ENCODE measurements around the gene ANO8.

Gene ANO8

GRCh38 chr19:17347361-17347760 is 12.7 kb upstream of the ANO8 start:
- no peak for DNase-seq

DNA sequence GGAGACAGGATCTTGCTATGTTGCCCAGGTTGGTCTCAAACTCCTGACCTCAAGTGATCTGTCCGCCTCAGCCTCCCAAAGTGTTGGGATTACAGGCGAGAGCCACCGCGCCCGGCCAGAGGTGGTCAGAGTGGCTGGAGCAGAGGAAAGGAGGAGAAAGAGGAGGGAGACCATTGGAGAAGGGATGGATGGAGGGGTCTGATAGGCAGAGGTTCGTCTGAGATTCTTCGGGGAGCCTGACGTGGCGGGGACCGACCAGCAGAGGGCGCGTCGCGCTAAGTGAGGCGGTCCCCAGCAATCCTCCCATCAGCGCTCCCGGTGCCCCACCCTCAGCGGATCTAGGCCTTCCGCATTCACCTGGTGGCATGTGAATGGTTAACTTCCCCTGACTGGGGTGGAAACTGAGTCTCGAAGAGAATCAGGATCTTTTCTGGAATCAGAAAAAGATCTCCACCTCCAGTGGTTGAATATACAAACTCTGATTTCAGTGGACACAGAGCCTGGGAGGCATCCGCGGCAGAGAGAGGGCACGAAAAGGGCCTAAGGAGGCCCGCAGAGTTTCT is 11.5 kb upstream of the ANO8 start:
- peak; percentile 41 to 77 (median 61) for DNase-seq

DNA sequence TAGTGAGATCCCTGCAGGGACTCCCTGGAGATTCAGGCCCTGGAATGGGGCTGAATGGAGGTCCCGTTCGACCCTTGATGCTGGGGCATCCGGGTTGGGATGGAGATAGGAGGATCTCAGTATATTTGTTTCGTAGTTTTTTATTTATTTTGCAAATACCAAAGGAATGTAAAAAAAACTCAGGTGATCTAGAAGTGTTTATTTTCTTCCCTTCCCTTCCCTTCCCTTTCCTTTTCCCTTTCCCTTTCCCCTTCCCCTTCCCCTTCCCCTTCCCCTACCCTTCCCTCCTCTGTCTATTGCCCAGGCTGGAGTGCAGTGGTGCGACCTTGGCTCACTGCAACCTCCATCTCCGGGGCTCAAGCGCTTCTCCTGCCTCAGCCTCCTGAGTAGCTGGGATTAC is 7.2 kb upstream of the ANO8 start:
- DNase-seq: no peak

DNA sequence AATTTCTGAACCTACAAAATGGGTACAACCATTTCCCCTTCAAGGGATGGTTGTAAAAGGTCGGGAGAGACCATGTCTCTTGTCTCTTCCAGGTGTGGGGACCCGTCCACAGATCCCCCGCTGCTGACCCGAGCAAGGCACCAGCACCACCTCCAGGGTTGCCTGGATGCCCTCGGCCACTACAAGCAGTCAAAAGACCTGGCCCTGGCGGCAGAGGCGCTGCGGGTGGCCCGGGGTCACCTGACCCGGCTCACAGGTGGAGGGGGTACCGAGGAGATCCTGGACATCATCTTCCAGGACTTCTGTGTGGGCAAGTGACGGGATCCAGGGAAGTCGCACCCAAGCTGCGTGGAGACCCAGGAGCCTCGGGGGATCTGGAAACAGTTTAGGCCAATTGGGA is 6.7 kb upstream of the ANO8 start:
- DNase-seq: no peak

- no peak for DNase-seq
These were observed 6.3 kb upstream of the ANO8 start for GRCh38 chr19:17340871-17341357.

DNA sequence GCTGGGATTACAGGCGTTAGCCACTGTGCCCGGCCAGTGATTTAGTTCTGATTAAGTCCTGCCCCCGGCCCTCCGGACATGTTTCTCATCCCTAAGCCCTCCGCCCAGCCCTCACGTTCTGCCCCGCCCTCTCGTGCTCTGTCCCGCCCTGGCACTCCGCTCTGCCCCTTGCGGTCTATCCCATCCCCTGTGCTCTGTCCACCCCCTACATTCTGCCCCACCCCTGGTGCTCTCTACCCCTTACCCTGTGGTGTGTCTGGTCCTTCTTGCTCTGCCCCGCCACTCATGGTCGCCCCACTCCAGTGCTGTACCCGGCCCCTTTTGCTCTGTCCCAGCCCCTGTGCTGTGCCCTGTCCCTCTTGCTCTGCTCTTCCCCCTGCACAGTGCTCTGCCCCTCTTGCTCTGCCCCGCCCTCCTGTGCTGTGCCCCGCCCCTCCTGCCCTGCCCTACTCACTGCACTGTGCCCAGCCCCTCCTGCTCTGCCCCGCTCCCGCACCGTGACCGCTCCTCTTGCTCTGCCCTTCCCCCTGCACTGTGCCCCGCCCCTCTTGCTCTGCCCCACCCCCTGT is 5.7 kb upstream of the ANO8 start:
- no peak for DNase-seq

GRCh38 chr19:17339088-17339741 is 4.6 kb upstream of the ANO8 start:
- no peak for DNase-seq

- DNase-seq: no peak
These were observed 3.9 kb upstream of the ANO8 start for GRCh38 chr19:17338433-17339078.

DNA sequence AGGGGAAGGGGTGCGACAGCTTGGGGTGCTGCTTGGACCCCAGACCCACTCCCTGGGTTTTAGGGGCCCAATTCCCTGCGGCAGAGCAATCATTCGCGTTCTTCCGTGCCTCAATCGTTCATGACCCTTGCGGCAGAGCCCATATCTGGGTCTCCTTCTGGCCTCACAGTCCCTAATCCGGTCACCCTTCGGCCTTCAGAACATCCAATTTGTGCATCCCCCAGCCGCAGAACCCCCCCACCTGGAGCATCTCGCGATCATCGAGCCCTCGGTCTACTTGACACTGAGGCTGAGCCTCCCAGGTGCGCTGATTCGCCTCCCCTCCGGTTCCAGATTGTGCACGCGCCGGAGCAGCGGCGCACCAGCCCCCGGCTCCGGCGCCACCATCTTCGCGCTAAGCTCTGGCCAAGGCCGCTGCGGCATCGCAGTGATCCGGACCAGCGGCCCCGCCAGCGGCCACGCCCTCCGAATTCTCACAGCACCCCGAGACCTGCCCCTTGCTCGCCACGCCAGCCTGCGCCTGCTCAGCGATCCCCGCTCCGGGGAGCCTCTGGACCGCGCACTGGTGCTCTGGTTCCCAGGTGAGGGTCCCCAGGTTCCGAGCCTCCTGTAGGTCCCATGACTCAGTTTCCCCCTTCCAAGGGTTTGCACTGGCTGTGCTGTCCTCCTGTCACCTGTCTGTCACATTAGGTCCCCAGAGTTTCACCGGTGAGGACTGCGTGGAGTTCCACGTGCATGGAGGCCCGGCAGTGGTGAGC is 3.2 kb upstream of the ANO8 start:
- peak in 2 of 3 experiments; percentile 79 to 82 for DNase-seq

- peak; percentile 94 to 99 (median 98) for DNase-seq
These were observed 2.4 kb upstream of the ANO8 start, which contains the start of gene GTPBP3 for GRCh38 chr19:17336872-17337674. Gene GTPBP3, plus strand, starts transcription at chr19:17337553. Its CDS starts 59 bp downstream, at chr19:17337612.

- DNase-seq: no peak
These were observed 920 bp upstream of the ANO8 start for GRCh38 chr19:17335575-17335974.

DNA sequence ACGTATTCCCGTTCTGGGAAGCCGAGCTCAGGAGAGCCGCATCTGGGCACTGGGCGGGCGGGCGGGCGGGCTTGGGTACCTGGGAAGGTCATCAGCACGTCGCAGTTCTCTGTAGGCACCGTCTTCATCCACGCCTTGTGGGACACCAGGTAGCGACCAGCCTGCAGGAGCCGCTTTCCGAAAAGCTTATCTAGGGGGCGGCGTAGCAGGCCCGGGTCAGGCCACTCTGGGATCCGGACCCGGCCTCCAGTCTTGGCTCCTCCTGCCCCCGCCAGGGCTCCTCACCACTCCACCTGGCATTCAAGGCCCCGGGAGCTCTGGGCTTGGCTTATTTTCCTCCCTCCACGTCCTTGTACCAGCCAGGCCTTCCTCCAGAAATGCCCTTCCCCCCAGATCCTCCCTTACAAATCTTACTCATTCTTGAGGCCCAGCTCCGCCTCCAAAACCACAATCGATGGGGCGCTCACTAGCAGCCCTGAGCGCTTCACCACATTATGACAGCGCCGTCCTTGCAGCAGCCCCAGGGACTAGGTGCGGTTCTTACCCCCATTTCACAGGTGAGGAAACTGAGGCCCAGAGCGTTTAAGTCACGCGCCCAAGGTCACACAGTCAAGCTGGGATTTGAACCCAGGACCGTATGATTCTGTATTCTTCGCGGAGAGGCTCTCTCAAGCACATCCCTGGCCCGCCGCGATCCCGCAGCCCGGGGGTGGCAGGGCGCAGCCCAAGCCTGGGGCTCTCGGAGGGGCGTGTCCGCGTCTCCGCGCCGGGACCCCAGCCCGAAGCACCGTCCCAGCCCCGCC is 843 bp downstream of the ANO8 start:
- peak in 1 of 3 experiments; percentile 51 for DNase-seq

DNA sequence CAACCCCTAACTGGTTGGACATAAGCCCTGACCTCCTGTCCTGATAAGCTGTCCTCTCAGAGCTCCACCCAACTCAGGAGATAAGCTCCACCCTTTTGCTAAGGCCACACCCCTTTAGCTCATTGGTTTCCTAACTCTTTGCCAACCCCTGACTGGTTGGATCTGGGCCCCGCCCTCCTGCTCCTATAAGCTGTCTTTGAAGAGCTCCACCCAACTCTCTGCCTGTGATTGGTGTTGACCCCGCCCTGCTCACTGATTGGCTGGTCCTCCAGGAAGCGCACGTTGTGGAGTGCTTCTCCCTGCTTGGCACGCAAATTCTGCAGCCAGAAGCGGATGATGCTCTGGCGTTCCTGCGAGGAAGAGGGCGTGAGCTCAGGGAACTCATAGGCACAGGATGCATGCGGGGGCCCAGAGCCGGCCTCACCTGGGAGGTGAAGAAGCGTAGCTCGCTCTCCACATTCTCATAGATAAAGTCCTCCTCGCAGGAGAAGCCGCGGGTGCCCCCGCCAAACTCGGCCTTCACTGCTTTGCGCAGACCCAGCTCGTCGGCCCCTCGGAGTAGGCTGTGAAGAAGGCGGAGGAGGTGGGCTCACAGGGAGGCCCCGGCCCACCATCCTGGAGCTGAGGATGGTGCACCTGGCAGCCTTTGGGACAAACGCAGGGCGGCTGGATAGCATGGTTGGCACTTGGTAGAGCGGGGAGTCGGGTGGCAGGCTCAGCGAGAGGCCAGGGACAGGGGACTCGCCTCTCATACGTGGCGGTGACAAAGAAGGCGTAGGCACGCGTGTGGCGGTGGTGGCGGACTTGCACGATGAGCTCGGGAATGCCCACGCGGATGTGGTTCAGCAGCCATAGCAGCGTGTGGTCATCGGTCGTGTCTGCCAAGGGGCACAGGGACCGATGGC is 1.7 kb downstream of the ANO8 start:
- peak in 2 of 3 experiments; percentile 14 to 66 for DNase-seq

DNA sequence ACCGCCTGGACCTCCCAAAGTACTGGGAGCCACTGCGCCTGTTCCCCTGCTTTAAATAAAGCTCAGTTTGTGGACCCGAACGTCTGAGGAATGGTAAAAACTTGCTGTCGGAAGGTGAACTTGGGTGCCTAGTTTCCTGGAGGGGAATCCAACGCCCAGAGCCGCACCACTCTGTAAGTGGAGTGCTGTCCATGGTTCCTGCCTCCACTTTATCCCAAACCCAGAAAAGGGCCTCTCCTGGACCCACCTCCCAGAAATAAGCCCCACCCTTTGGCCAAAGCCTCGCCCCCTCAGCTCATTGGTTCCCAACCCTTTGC is 2.3 kb downstream of the ANO8 start:
- DNase-seq: no peak

GRCh38 chr19:17331045-17331558 is 3.6 kb downstream of the ANO8 start:
- DNase-seq: no peak

DNA sequence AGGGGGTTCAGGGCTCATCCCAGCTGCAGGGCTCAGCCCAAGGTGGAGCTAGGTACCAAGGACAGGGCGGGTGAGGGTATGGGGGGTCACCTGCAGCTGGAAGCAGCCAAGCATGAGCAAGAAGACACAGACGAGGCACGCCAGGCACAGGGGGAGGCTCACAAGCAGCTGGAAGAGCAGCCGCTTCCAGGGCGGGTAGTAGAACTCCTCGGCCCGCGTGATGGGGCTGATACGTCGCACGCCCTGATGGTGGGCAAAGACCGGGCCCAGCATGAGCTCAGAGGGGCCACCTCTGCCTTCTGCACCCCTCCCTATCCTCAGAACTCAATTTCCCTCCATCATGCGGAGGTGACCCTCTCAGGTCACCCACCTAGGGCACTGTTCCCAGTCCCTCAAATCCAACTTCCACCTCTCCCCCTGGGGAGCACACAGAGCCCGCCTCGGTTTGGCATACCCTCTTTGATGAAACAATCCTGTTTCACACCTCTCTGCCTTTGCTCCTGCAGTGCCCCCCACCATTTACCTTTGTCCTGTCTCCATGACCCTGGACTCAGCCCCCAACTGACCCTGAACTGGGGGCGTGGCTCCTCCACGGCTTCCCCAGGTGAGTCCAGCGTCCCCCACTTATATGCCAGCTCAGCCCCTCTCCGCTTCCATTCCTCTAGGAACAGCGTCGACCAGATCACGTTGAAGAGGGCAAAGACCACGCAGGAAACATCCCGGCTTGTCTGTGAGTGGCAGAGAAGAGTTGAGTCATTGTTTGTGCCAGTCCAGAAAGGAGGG is 4.2 kb downstream of the ANO8 start:
- DNase-seq: no peak

DNA sequence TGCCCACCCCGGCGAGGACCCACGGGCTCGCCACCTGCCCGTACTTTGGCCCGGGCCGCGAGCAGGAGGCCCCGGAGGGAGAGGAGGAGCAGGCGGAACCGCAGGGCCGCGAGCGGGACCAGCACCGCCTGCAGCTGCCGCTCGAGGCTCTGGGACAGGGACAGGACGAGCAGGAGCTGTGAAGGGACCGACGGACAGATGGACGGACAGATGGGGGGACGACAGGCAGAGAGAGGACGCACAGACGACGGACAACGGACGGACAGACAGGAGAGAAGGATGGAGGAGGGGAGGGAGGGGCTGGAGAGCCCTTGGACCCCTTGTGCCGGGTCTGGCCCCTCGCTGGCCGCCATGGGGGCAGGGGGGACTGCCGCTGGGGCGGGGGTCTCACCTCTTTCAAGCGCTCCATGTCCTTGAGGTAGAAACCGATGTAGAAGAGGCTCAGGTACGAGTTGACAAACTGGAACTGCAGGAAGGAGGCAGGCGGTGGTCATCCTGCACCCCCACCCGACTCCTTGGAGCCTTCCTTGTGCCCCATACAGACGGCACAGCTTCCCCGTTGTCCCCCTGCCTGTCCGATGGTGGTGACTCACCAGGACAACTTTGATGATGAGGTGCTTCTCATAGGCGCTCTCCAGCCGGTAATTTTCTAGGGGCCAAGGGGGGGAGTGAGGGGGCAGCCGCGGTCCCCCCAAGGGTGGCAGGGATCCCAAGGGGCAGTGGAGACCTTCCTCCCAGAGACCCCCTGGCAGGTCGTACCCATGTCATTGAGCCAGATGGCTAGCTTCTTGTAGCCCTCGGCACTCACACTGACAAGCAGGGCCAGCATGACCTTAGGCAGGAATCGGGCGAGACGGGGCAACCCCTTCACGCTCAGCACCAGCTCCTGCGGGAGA is 5.0 kb downstream of the ANO8 start:
- no peak for DNase-seq
